NCI-H1694 treated with DMSO at 0.1 percent for 48 hours (cell line): Measurements from ENCODE around the gene CAP2.

Experiments used
- DNase-seq: peaks from one replicate; lab custom pipeline; 2025; lab: John Stamatoyannopoulos, UW

The CAP2 gene

GRCh38 chr6:17474289-17474688, 80.9 kb downstream of the CAP2 start:
- no peak for DNase-seq

- DNase-seq = peak; percentile 48
These were observed 82.3 kb downstream of the CAP2 start for GRCh38 chr6:17475606-17476244.

GRCh38 chr6:17476511-17476910, 83.1 kb downstream of the CAP2 start:
- no peak for DNase-seq

GRCh38 chr6:17477356-17477755, 84.0 kb downstream of the CAP2 start:
- no peak for DNase-seq

- DNase-seq = no peak
These were observed 85.0 kb downstream of the CAP2 start for GRCh38 chr6:17478223-17478907.

GRCh38 chr6:17478946-17479345, 85.6 kb downstream of the CAP2 start:
- no peak for DNase-seq

- no peak for DNase-seq
These were observed 87.1 kb downstream of the CAP2 start for GRCh38 chr6:17480476-17480875.

- DNase-seq = no peak
These were observed 89.3 kb downstream of the CAP2 start for GRCh38 chr6:17482711-17483110.

- no peak for DNase-seq
These were observed 90.1 kb downstream of the CAP2 start for GRCh38 chr6:17483391-17484016.

GRCh38 chr6:17484201-17484849, 90.9 kb downstream of the CAP2 start:
- DNase-seq = peak; percentile 94

- peak; percentile 97 for DNase-seq
These were observed 91.8 kb downstream of the CAP2 start for GRCh38 chr6:17485181-17485580.

- DNase-seq = no peak
These were observed 92.6 kb downstream of the CAP2 start for GRCh38 chr6:17485946-17486345.

- DNase-seq = no peak
These were observed 93.3 kb downstream of the CAP2 start for GRCh38 chr6:17486680-17487079.

GRCh38 chr6:17490724-17491123, 97.3 kb downstream of the CAP2 start:
- DNase-seq = peak; percentile 54

GRCh38 chr6:17491416-17492142, 98.2 kb downstream of the CAP2 start:
- DNase-seq = no peak

GRCh38 chr6:17492350-17492749, 99.0 kb downstream of the CAP2 start:
- no peak for DNase-seq

GRCh38 chr6:17493286-17493685, 99.9 kb downstream of the CAP2 start:
- DNase-seq = no peak

- DNase-seq = no peak
These were observed 100.8 kb downstream of the CAP2 start for GRCh38 chr6:17494177-17494576.

- no peak for DNase-seq
These were observed 101.5 kb downstream of the CAP2 start for GRCh38 chr6:17494919-17495318.

GRCh38 chr6:17497535-17498095, 104.2 kb downstream of the CAP2 start:
- DNase-seq = no peak

GRCh38 chr6:17501442-17501841, 108.0 kb downstream of the CAP2 start:
- no peak for DNase-seq
